ENCODE data around the gene SLC10A1. TPM values are rescaled to one million over a fixed set of nuclear protein-coding genes. Genes with fewer than 3 reads are reported as not detected.
A peak's percentile ranks its signal among the peaks of the same experiment; 100 is the strongest.

The SLC10A1 gene
- total RNA-seq, 1 experiment from 2014 or later = not detected

DNA sequence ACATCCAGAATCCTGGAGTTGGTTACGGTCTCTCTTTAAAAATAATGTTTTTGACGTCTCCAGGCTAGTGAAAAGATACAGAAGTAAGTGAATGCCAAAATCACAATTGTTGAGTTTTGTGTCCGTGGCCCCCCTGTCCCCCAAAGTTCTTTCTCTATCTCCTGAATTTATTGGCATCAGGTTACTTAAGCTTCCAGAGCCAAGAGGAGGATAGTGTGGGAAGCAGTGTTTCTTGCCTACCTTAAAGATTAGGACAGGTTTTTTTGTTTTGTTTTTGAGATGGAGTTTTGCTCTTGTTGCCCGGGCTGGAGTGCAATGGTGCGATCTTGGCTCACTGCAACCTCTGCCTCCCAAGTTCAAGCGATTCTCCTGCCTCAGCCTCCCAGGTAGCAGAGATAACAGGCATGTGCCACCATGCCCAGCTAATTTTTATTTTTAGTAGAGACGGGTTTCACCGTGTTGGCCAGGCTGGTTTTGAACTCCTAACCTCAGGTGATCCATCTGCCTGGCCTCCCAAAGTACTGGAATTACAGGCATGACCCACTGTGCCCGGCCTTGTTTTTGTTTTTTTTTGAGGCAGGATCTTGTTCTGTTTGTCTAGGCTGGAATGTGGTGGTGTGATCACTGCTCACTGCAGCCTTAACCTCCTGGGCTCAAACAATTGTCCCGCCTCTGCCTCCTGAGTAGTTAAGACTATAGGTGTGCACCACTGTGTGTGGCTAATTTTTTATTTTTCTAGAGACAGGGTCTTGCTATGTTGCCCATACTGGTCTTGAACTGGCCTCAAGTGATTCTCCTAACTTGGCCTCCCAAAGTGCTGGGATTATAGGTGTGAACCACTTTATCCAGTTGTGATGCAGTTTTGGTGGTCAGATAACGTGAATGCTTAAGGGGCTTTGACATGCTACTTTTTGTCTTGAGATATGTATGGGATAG, 24.7 kb downstream of the SLC10A1 start:
- Histone ChIP-seq H3K23ac (ENCODE audit: insufficient read length, low read depth, low read length) (no peak overlapping the region), H2BK120ac (ENCODE audit: low read depth, low read length, poor library complexity, severe bottlenecking) (no peak overlapping the region), H4K5ac (ENCODE audit: insufficient read length, low read depth, low read length) (no peak overlapping the region), H4K91ac (ENCODE audit: insufficient read length, low read depth, low read length) (no peak overlapping the region), H3K27ac (ENCODE audit: insufficient read length, low read depth, low read length) (no peak overlapping the region), H4K20me1 (ENCODE audit: control insufficient read depth, insufficient read depth, insufficient read length) (no peaks in the 10 kb centered on the region), H3K9me3 (ENCODE audit: control insufficient read depth, low read depth, low read length) (no peaks in the 10 kb centered on the region), H3K56ac (ENCODE audit: insufficient read length, low read depth, low read length) (no peak overlapping the region), H2AK5ac (ENCODE audit: insufficient read length, low read length) (no peak overlapping the region), H3K4me1 (ENCODE audit: insufficient read depth, low read length) (no peaks in the 10 kb centered on the region), H4K8ac (replicated peaks; ENCODE audit: insufficient read length, low read depth, low read length) (no peak overlapping the region), H3K14ac (ENCODE audit: insufficient read depth, low read length) (no peak overlapping the region), H3K18ac (ENCODE audit: insufficient read length, low read depth, low read length) (no peak overlapping the region), H2BK5ac (ENCODE audit: insufficient read length, low read length) (no peak overlapping the region), H3K4ac (ENCODE audit: low read depth, low read length) (no peak overlapping the region), H3K27me3 (ENCODE audit: insufficient read depth, low read length) (no peaks in the 10 kb centered on the region), H3K23me2 (ENCODE audit: insufficient read length, low read depth, low read length, poor library complexity, severe bottlenecking) (no peaks in the 10 kb centered on the region), H3K9ac (ENCODE audit: extremely low read depth, insufficient read length, low read length) (no peak overlapping the region), H3T11ph (ENCODE audit: low read length) (no peak overlapping the region), H3K79me1 (ENCODE audit: insufficient read depth, low read depth, low read length, poor library complexity, severe bottlenecking) (peaks cover 6% of the 10 kb centered on the region), H2BK15ac (ENCODE audit: low read depth, low read length) (no peak overlapping the region), H3K4me2 (ENCODE audit: insufficient read depth, insufficient read length, low read length) (no peak overlapping the region), H2BK12ac (ENCODE audit: insufficient read length, low read depth, low read length) (no peak overlapping the region), H2AFZ (ENCODE audit: low read length) (no peak overlapping the region), H2BK20ac (ENCODE audit: low read depth, low read length, poor library complexity, severe bottlenecking) (no peak overlapping the region), H3K79me2 (ENCODE audit: insufficient read depth, low read length) (peaks cover 3% of the 10 kb centered on the region)
- TF ChIP-seq, protein P1, sequence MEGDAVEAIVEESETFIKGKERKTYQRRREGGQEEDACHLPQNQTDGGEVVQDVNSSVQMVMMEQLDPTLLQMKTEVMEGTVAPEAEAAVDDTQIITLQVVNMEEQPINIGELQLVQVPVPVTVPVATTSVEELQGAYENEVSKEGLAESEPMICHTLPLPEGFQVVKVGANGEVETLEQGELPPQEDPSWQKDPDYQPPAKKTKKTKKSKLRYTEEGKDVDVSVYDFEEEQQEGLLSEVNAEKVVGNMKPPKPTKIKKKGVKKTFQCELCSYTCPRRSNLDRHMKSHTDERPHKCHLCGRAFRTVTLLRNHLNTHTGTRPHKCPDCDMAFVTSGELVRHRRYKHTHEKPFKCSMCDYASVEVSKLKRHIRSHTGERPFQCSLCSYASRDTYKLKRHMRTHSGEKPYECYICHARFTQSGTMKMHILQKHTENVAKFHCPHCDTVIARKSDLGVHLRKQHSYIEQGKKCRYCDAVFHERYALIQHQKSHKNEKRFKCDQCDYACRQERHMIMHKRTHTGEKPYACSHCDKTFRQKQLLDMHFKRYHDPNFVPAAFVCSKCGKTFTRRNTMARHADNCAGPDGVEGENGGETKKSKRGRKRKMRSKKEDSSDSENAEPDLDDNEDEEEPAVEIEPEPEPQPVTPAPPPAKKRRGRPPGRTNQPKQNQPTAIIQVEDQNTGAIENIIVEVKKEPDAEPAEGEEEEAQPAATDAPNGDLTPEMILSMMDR (conservative IDR thresholded peaks at IDR 0.05) = no peak
- H3K27me3 Mint-ChIP-seq (ENCODE audit: low read depth) = no peaks in the 10 kb centered on the region; the same call in 1 of the 2 replicates
- H3K4me1 Mint-ChIP-seq = peaks cover 14 to 20% of the 10 kb centered on the region in 2 experiments
- no peak overlapping the region; a peak in 1 of 5 replicates for H3K4me3 Mint-ChIP-seq
- no peak for DNase-seq
- no CpG with 5 or more reads among the region's 11 CpGs for WGBS (ENCODE audit: extremely low coverage, insufficient read length, low lambda C conversion rate)
- H3K9me3 Mint-ChIP-seq = no peaks in the 10 kb centered on the region
- peaks cover 70 to 95% (median 94%) of the 10 kb centered on the region in 3 experiments for H3K36me3 Mint-ChIP-seq (ENCODE audit: insufficient read depth in 1 of 3, low read depth in 3 of 3)
- peak overlapping the region in 2 of 3 experiments; percentile 47 to 67; a peak in 3 of 7 replicates for H3K27ac Mint-ChIP-seq

Measured in H9 (cell line).